Stimulated activated CD4-positive, alpha-beta T cell treated with anti-CD3 and anti-CD28 coated beads, TNF-alpha, amount 100 ng/mL, for 4 hours (primary cell): ENCODE measurements around the gene GPR18.
"Not testable (repeated sequence)": the region's sequence is repeated elsewhere in the genome, so short reads cannot be mapped to it uniquely, and the experiment has no call there.

Experiments used
- DNase-seq, 3 experiments: peaks; one replicate each; pipeline ENCODE4 v3.0.0-alpha.2; 2020; ENCODE audit warnings: low read depth in 3 of 3

GPR18 gene

DNA sequence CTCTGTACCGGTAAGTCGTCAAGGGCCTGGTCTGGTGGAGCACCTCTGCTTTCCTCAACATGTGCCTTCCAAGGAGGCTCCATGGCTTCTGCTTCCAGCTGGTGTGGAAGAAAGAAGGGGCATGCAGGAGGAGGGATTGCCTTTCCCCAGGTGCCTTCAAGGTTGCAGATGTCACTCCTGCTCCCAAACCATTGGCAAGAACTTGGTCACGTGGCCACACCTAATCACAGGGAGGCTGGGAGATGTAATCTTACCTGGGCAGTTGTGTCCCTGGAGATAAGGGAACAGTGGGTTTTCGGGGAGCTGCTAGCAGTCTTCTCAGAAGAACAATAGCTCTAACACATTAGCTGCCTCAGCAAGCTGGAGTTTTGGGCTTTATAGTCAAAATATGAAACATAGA, 9.7 kb upstream of the GPR18 start:
- no peak for DNase-seq

DNA sequence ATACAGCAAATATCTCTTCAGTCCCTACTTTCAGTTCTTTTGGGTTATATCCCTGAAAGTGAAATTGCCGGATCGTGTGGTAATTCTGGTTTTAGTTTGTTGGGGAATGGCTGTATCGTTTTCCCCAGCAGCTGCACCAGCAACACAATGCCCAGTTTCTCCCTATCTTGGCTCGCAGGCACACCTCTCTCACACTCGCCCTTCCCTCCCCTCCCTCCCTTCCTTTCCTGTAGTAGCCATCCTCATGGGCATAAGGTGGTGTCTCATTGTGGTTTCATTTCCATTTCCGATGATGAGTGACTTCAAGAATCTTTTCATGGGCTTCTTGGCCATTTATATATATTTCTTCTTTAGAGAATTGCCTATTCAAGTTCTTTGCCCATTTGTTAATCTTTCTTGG, 8.6 kb upstream of the GPR18 start:
- DNase-seq: no peak

DNA sequence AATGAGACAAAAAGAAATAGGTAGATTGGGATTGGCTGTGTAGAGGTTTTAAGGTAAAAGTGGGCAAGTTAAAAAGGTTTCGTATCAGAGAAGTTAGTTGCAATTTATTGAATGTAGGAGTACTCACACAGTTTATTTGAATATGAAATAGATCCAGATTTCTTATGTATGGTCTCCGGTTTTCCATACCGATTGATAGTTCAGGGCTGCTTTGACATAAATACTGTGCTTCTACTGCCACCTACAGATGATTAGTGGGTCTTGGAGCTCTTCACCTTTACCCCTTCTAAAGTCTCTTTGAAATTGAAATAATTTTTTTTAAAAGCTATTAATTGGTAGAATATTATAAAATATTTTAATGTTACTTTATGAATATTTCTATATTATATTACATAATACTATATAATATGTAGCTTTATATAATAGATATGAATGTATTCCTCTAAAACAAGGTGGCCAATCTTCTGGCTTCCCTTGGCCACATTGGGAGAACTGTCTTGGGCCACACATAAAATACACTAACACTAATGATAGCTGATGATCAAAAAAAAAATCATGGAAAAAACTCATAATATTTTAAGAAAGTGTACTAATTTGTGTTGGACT, 7.7 kb upstream of the GPR18 start:
- no peak for DNase-seq

DNA sequence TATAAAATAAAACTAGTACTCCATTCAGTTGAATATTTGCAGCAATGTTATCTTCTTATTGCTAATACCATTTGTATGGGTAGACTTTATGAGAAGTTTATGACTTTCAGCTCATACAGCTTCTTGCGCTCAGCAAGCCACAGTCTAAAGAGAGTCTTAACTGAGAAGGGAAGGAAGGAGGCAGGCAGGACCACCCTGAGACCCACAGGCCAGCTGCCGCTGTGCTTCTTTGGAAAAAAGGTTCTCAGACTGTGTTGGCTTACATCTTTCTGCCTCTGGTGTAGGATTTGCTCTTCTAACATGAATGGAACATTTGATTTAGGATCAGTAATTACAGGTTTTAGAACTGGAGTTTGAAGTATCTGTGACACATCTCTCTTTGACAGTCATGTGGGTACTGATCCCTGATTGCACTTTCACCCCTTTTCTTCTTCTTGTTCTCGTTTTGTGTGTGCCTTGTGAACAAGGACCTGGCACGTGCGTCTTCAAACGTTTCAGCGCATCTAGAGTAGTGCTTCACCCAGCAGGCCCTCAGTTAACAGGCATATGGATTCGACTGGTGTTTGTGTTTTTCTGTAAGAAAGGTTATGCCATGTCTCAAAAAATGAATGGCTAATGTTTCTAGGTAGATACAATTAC, 7.1 kb upstream of the GPR18 start:
- no peak for DNase-seq

DNA sequence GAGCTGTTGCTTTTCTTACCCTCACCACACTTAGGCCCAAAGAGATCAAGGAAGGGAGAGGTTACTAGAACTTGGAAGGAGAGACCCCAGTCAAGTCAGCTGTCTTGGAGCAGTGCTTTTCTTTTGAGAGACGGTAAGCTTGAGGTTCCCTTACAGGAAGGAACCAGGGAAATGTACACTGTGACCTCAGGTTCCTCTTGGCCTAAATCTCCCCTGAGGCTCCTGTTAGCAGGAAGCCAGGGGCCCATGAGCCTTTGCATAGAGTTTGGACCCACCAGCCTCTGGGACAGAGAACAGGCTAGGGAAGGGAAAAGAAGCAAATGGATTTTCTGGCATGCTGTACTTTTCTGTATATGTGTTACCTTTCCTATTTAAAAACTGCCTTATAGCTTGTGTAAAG, 5.9 kb upstream of the GPR18 start:
- DNase-seq: no peak

DNA sequence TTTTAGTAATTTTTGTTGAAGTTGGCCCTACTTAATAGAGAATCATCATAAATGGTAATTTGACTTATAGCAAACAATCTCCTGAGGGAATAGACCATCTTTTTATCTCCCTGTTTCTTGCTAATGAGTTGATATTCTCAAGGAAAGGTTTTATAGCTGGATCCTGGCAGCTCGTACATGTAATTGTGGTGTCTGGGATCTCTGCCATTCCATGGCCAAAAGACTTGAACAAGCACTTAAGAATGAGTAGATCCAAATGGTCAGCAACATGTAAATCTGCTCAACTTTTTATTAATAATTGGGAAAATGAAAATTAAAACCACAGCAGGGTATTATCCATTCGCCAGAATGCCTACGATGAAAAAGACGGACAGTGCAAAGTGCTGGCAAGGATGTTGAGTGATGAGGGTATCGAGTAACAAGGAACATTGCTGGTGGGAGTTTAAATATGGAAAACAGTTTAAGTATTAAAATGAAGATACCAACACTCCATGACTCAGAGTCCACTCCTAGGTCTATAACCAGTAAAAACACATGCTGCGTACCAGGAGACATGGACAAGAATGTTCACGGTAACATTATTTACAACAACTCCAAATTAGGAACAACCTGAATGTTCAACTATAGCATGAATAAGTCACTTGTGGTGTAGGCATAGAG, 5.1 kb upstream of the GPR18 start:
- DNase-seq: no peak

DNA sequence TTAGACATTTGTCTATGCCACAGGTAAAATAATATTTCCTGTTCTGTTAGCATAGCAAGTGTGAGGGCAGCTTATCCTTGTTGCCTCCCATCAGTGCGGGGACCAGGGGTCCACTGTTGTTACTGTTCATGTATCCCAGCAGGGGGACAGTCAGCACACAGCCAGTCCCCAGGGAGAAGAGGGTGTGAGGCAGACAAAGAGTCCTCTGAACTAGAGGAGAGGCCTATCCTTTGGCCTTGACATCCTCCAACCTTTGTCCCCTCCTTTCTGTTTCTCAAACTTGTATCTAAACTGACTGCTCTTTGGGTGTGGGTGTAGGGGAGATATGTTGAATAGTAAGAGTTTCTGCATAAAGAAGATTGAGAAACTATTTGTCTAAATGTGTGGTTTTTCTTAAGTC, 2.9 kb upstream of the GPR18 start:
- DNase-seq: no peak

DNA sequence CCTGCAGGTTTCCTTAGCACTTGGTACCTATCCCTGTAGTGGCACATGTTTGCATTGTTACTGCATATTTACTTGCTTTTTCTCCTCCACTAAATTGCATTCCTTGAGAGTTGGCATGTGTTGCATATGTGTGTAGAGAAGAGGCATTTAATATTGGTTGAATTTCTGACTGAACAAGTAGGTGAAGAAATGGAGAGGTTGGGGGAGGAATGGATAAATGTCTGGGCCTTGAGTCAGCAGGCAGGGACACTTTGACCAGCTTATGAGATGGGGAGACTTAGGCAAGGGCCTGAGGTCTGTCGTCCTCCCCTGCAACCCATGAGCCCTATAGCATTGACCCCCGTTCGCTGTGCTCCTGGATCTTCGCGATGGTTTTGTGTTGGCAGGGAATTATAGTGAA, 2.0 kb upstream of the GPR18 start:
- no peak for DNase-seq

DNA sequence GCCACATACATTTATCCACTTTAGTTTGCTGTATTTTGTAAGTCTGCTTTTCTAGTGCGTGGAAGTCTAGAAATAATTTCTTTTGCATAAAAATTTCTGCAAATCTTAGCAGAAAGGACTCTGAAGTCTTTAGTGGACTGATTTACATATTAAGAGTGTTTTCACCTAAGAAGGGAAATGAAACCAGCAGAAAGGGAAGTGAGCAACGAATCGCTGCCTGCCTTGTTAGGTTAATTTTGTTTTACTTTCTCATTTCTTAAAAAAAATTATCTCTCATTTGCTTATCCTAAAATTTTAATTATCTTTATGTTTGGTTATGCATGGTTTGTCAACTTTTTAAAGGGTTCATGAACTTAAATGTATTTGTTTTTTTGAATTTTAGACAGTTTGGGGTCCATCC, 767 bp upstream of the GPR18 start:
- no peak for DNase-seq

DNA sequence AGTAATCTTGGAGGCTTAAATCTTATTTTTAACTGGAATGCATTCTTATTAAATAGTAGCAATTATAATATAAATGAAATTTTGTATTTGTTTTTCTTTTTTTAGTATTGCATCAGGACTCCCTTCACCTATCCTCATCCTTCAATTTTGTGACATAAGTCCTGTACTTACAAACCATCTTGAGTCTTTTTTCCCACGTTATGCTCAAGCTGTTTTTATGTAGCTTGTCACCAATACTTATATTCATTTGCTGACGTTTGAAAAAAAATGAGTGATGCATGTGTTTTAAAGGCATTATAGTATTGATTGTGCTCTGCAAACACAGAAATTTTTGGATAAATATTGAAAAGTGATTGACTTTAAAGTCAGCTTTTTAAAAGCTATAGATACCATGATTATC, 888 bp downstream of the GPR18 start:
- no peak for DNase-seq

DNA sequence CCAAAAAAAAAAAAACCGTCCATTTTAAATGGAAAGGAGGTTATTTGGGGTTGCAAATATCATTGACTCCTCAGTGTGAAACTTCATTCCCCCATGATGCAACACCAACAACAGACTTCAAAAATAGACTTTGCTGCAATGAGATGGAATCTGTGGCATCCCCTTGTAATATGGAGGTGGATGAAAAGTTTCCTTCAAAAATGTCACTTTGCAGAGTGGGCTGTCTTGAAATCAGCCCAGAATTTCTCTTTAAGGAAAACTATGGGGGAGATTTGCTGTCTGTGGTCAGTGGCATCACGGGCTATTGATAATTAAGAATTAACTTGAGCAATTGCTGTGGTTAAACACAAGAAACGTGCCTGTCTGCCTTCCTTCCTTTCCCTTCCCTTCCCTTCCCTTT, 1.5 kb downstream of the GPR18 start:
- DNase-seq: no peak

DNA sequence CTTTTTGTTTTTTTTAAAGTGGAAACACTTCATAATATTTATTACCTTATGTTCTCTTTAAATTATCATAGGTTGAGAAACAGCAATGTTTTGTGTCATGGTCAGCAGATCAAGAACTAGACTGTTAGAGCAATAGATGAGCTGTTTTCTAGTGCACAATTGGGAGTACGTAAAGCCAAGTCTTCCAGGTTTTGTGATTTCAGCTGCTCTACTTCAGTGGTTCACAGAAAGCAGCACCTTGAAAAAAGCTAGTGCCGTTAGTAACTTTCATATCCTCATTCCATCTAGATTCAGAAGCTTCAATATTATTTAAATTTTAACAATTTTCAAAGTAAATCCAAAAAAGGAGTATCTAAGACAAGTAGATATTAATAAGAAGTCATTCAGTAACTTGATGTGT, 1.9 kb downstream of the GPR18 start:
- DNase-seq: no peak

DNA sequence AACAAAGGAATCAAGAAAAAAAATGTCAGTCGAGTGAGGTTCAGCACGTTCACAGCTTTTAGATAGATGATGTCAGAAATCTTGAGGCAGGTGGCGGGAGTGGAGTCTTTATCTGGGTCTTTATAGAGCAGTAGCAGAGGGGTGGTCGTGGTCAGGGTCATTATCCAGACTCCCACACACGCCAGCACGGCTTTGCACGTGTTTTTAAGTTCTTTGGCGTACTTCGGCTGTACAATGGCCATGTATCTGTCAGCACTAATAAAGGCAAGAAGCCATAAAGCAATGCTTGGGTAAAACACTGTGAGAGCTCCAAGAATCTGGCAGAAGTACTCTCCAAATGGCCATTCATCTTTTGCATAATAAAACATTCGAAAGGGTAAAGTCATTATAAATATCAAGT, 2.9 kb downstream of the GPR18 start:
- no peak for DNase-seq

DNA sequence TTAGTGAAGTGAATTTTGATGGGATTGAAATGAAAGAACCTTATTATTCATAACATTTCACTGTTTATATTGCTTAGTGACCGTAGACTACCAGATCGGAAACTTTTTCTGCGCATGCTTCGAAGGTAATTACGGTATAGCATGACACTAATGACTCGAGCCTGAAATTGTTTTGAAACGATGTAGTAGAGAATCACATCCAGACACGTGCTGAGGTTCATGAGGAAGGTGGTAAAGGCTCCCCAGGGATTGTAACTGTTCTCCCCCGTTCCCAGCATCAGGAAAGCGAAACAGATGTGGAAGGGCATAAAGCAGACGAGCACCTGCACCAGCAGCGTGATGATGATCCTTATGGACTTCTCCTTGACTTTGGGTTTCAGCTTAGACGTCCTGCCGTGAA, 3.3 kb downstream of the GPR18 start:
- no peak for DNase-seq

DNA sequence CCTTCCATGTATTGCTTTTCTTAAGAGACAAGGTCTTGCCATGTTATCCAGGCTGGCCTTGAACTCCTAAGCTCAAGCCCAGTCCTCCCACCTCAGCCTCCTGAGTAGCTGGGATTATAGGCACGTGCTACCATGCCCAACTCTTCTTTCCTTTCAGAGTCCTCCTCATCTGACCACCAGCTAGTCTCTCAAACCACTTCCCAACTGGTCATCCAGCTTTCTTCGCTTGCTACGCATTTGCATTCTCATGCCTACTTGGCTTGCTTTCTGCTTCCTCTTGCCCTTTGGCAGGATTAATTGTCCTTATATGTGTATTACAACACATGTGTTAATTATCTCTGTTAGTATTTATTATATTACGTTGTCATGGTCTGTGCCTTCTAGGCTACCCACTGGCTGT, 6.3 kb downstream of the GPR18 start:
- no peak for DNase-seq

DNA sequence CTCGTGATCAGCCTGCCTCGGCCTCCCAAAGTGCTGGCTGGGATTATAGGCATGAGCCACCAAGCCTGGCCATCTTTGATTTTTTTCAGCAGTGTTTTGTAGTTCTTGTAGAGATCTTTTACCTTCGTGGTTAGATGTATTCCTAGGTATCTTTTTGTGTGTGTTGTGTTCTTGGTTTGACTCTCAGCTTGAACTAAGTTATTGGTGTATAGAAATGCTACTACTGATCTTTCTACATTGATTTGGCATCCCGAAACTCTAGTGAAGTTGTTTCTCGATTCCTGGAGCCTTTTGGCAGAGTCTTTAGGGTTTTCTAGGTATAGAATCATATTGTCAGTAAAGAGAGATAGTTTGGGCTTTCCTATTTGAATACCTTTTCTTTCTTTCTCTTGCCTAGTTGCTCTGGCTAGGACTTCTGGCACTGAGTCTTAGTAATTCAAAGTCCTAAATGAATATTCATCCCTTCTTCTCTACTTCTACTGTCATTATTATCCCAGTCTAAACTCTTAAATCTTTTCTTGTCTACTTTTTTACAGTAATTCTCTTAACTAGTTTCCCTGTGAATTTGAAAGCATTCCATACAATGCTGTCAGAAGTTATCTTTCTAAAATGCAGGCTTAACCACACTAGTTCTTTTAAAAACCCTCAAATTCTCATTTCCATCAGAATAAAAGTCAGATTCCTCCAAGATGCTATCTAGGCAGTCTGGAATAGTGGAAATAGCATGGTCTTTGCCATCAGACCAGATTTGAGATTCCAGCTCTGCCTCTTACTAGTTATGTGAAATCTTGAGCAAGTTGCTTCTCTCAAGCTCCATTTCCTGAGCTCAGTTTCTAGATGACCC, 7.0 kb downstream of the GPR18 start:
- DNase-seq: no peak

DNA sequence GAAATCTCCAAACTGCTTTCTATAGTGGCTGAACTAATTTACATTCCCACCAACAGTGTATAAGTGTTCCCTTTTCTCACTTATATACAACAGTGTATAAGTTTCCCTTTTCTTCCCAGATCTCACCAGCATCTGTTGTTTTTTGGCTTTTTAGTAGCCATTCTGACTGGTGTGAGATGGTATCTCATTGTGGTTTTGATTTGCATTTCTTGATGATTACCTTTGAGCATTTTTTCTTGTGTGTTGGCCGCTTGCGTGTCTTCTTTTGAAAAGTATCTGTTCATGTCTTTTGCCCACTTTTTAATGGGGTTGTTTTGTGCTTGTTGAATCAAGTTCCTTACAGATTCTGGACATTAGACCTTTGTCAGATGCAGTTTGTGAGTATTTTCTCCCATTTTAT, 8.6 kb downstream of the GPR18 start:
- DNase-seq: not testable (repeated sequence)

DNA sequence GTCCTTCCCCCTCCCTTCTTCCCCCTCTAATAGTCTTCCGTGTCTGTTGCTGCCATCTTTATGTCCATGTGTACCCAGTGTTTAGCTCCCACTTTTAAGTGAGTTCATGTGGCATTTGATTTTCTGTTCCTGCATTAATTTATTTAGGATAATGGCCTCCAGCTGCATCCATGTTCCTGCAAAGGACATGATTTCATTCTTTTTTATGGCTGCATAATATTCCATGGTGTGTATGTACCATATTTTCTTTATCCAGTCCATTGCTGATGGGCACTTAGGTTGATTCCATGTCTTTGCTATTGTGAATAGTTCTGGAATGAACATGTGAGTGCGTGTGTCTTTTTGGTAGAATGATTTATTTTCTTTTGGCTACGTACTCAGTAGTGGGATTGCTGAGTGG, 9.0 kb downstream of the GPR18 start:
- not testable (repeated sequence) for DNase-seq

DNA sequence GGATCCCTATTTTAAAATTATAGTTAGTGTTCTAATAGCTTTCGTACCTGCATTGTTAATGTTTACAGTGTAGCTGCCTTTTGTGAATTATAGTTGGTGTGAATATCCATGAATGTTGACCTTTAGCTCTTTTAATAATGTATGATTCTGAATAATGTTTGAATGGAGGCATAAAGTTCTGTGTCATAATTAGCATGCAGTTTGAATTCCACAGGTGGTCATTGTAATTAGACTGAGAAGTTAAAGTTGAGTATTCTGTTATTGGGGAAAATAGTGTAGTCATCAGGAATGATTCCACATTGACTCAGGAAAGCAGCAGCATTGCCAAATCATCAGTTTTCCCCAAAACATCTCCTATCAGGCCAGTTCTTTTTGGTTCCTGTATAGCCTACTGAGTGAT, 12.1 kb downstream of the GPR18 start:
- DNase-seq: no peak

DNA sequence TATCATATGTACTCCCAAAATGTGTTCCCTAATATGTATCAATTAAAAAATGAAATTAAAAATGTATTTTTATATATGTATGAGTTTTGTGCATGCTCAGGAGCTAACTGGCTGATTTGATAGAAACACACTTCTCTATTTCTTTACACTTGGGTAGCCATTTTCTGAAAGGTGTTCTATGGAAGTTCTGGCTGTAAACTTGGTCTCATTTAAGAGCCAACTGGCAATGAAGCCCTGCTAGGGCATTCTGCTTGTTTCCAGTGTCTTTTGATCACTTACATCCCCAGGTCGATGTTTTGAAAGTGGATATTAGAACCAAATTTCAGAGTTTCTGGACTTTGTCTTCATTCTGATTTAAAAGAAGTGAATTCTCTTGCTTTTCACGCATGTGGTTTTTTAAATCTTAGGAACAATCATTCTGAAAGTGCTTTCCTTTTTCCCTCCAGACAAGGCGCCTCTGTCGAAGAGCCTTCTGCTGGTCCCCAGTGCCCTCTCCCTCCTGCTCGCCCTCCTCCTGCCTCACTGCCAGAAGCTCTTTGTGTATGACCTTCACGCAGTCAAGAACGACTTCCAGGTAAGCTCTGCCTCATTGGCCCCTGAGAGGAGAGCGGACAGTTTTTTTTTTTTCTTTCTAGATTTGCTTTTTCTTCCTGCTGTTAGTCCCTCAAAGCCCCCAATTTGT, 20.1 kb downstream of the GPR18 start:
- no peak for DNase-seq

DNA sequence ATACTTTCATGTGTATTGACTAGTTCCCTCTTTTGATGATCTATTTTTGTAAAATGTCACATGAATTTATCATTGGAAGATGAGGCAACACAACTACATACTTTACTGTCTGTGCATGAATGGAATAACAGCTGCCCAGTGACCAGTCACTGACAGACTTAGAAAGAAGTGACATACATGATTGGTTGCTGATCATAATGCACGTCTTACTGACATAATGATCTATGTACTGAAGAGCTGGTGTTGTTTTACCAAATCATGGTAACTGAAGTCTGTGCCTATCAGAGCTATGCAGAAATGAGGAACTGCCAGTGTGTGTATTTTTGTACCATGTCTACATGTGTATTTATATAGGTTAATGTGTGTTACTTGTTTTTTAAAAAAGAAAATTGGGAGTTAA, 26.5 kb downstream of the GPR18 start:
- DNase-seq: no peak

DNA sequence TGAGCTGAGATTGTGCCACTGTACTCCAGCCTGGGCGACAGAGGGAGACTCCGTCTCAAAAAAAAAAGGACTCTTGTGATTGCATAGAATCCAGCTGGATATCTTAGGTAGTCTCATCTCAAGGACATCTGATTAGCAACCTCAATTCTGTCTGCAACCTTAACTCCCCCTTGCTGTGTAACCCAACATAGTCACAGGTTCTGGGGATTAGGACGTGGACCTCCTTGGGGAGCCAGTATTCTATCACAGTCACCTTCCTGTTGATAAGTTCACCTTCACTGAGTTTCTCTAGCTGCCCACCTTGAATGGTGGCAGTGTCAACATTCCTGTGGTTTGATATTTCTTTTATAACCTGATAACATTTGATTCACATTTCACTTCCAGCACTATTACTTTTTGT, 27.2 kb downstream of the GPR18 start:
- no peak for DNase-seq
